Cardiac muscle cell (in vitro differentiated cells and primary cell): ENCODE measurements around the gene CLMN. TPM values are rescaled to one million over a fixed set of nuclear protein-coding genes. Genes with fewer than 3 reads are reported as not detected.

ENCODE experiments used
- DNase-seq, 2 donors: peaks; one replicate each; pipeline versions ENCODE4 v3.0.0 to v3.0.0-alpha.2; 2010 to 2017; ENCODE audit warnings: low read depth in 1 of 2, low spot score in 1 of 2
- H3K27ac ChIP-seq: fragments of 200-600 bp; sonication (generic); 2 replicates; pipeline ENCODE4 v1.5.1; 2016
- H3K27me3 ChIP-seq: fragments of 200-600 bp; sonication (generic); 2 replicates; pipeline ENCODE4 v1.6.0; 2016; ENCODE audit warnings: control low read depth
- H3K36me3 ChIP-seq: fragments of 200-600 bp; sonication (generic); 2 replicates; pipeline ENCODE4 v1.5.1; 2016; ENCODE audit warnings: control low read depth
- H3K4me1 ChIP-seq: fragments of 200-600 bp; sonication (generic); 2 replicates; pipeline ENCODE4 v1.8.1; 2017; ENCODE audit warnings: low read depth, mild to moderate bottlenecking, mixed run types
- H3K4me3 ChIP-seq: fragments of 200-600 bp; sonication (generic); 2 replicates; pipeline ENCODE4 v1.5.1; 2016; ENCODE audit warnings: mild to moderate bottlenecking
- H3K9me3 ChIP-seq: fragments of 200-600 bp; sonication (generic); 2 replicates; pipeline ENCODE4 v1.5.1; 2017; ENCODE audit warnings: low read depth, mild to moderate bottlenecking, control low read depth
- CTCF ChIP-seq: IDR thresholded peaks from 2 replicates; pipeline ENCODE4 v1.5.1; 2012; ENCODE audit warnings: low read depth, mild to moderate bottlenecking, low read length
- polyA plus RNA-seq: library from polyadenylated mRNA; unstranded; fragments of >200 nt; fragmentation: Nextera tagmentation; extraction: Ambion mirVana; gene quantifications from 2 replicates; pipeline ENCODE4 v1.2.1, GENCODE V29; 2016
- total RNA-seq: library from RNA; depleted of rRNA; stranded (reverse); fragments of >200 nt; gene quantifications from 2 replicates; pipeline ENCODE4 v1.2.3, GENCODE V29; 2016

The CLMN gene
- total and polyA plus RNA-seq, 2 experiments from 2014 or later: 0.98 to 1.3 TPM

GRCh38 chr14:95151561-95151960 lies 168.1 kb downstream of the CLMN start:
- Histone ChIP-seq H3K4me1 (peaks cover 17% of the 10 kb centered on the region), H3K27ac (no peak overlapping the region), H3K4me3 (no peak overlapping the region), H3K27me3 (no peaks in the 10 kb centered on the region), H3K9me3 (no peaks in the 10 kb centered on the region), H3K36me3 (no peaks in the 10 kb centered on the region)
- TF ChIP-seq CTCF: no peak
- DNase-seq: no peak

GRCh38 chr14:95150910-95151309 lies 168.8 kb downstream of the CLMN start:
- DNase-seq: no peak
- Histone ChIP-seq H3K4me3 (no peak overlapping the region), H3K36me3 (no peaks in the 10 kb centered on the region), H3K27me3 (no peaks in the 10 kb centered on the region), H3K4me1 (peaks cover 13% of the 10 kb centered on the region), H3K27ac (no peak overlapping the region), H3K9me3 (no peaks in the 10 kb centered on the region)
- TF ChIP-seq CTCF: no peak

- Histone ChIP-seq H3K27ac (no peak overlapping the region), H3K36me3 (no peaks in the 10 kb centered on the region), H3K4me1 (peaks cover 8% of the 10 kb centered on the region), H3K4me3 (no peak overlapping the region), H3K9me3 (no peaks in the 10 kb centered on the region), H3K27me3 (no peaks in the 10 kb centered on the region)
- no peak for DNase-seq
- no peak for TF ChIP-seq CTCF
Observed at GRCh38 chr14:95149441-95149840, 170.3 kb downstream of the CLMN start.

GRCh38 chr14:95147597-95147996 lies 172.1 kb downstream of the CLMN start:
- no peaks in the 10 kb centered on the region for H3K9me3 ChIP-seq
- TF ChIP-seq CTCF: no peak
- no peaks in the 10 kb centered on the region for H3K27me3 ChIP-seq
- no peak for DNase-seq
- no peak overlapping the region for H3K4me3 ChIP-seq
- H3K36me3 ChIP-seq: no peaks in the 10 kb centered on the region
- H3K27ac ChIP-seq: no peak overlapping the region
- H3K4me1 ChIP-seq: peaks cover 8% of the 10 kb centered on the region

GRCh38 chr14:95146079-95146771 lies 173.5 kb downstream of the CLMN start:
- no peak for TF ChIP-seq CTCF
- Histone ChIP-seq H3K27ac (no peak overlapping the region), H3K4me3 (no peak overlapping the region), H3K9me3 (no peaks in the 10 kb centered on the region), H3K27me3 (no peaks in the 10 kb centered on the region), H3K4me1 (peaks cover 8% of the 10 kb centered on the region), H3K36me3 (no peaks in the 10 kb centered on the region)
- DNase-seq: no peak
